ENCODE results near the gene REV3L.

DNA sequence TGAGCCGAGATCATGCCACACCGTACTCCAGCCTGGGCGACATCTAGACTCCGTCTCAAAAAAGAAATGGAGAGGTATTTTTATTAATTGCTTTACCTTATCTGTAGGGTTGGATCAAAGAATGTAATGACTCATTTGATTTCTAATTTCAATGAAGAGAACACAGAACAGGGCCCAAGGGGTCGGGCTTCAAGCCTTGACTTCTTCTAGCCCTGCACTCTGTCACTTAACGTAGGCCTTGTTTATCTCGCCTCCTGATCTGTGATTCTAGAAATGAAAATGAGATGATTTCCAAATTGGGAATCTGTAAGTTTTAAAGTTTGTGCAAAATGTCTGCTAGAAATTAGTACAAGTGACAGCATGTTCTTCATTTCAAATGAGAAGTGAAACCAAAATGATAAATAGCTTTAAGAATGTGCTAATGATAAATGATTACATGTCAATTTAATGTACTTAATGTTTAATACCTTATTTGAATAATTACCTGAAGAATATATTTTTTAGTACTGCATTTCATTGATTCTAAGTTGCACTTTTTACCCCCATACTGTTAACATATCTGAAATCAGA is 215.2 kb downstream of the REV3L start:
- TF ChIP-seq, protein P1, sequence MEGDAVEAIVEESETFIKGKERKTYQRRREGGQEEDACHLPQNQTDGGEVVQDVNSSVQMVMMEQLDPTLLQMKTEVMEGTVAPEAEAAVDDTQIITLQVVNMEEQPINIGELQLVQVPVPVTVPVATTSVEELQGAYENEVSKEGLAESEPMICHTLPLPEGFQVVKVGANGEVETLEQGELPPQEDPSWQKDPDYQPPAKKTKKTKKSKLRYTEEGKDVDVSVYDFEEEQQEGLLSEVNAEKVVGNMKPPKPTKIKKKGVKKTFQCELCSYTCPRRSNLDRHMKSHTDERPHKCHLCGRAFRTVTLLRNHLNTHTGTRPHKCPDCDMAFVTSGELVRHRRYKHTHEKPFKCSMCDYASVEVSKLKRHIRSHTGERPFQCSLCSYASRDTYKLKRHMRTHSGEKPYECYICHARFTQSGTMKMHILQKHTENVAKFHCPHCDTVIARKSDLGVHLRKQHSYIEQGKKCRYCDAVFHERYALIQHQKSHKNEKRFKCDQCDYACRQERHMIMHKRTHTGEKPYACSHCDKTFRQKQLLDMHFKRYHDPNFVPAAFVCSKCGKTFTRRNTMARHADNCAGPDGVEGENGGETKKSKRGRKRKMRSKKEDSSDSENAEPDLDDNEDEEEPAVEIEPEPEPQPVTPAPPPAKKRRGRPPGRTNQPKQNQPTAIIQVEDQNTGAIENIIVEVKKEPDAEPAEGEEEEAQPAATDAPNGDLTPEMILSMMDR (IDR thresholded peaks at IDR 0.05) = no peak
- no peak for TF ChIP-seq MAX (IDR thresholded peaks at IDR 0.05; ENCODE audit: low read depth)
- TF ChIP-seq REST (IDR thresholded peaks at IDR 0.05; ENCODE audit: low read depth, low read length) = no peak
- peak; percentile 38; the same call in 1 of the 2 replicates for TF ChIP-seq JUND (IDR thresholded peaks at IDR 0.05)
- no peak for TF ChIP-seq EZH2phosphoT487 (IDR thresholded peaks at IDR 0.05; ENCODE audit: borderline replicate concordance, low read depth)
- TF ChIP-seq PBX3 (IDR thresholded peaks at IDR 0.05) = 0 out of 2 replicates have a peak, but pooled peaks have one; percentile 16
- no peak for TF ChIP-seq POLR2AphosphoS5 (IDR thresholded peaks at IDR 0.05; ENCODE audit: low read depth, low read length)
- no peak for TF ChIP-seq MXI1 (IDR thresholded peaks at IDR 0.05; ENCODE audit: low read depth, low read length)
- TF ChIP-seq RAD21 (IDR thresholded peaks at IDR 0.05; ENCODE audit: low read length) = no peak
- peak; percentile 68 for TF ChIP-seq TCF12 (IDR thresholded peaks at IDR 0.05)
- no peak for TF ChIP-seq TAF1 (IDR thresholded peaks at IDR 0.05; ENCODE audit: borderline replicate concordance, low read depth, low read length)
- TF ChIP-seq CHD2 (IDR thresholded peaks at IDR 0.05; ENCODE audit: low read length, partially characterized antibody) = no peak
- TF ChIP-seq SIN3A (IDR thresholded peaks at IDR 0.05; ENCODE audit: borderline replicate concordance, low read depth, low read length) = no peak
